ENCODE results near the gene FGF10. TPM values are rescaled to one million over a fixed set of nuclear protein-coding genes. Genes with fewer than 3 reads are reported as not detected.

Gene FGF10
- total RNA-seq, 1 experiment from 2014 or later, result not detected

- Histone ChIP-seq H3K9me3 (ENCODE audit: low read depth, low read length, poor library complexity, severe bottlenecking) (no peaks in the 10 kb centered on the region), H3K4me1 (ENCODE audit: insufficient read depth, low read length, poor library complexity, severe bottlenecking) (no peaks in the 10 kb centered on the region), H3K36me3 (ENCODE audit: insufficient read depth, low read length, poor library complexity, severe bottlenecking) (no peaks in the 10 kb centered on the region), H3K27me3 (replicated peaks; ENCODE audit: insufficient read depth, low read depth, low read length, poor library complexity) (no peaks in the 10 kb centered on the region), H3K27ac (ENCODE audit: low read depth, low read length, poor library complexity, severe bottlenecking) (no peak overlapping the region), H3K4me3 (ENCODE audit: low read depth, low read length, poor library complexity, severe bottlenecking) (no peak overlapping the region)
- CTCF ChIA-PET, result no interaction called here
- peak; percentile 6 for DNase-seq (ENCODE audit: low spot score)
- POLR2A ChIA-PET (ENCODE audit: low non-redundant PET), result no interaction called here
- BruUV-seq (replicated peaks), result no TSS peak
- intact Hi-C loops (cut with micrococcal nuclease; ENCODE audit: unreplicated experiment), result no loop called here
- TF ChIP-seq CTCF (conservative IDR thresholded peaks at IDR 0.05; ENCODE audit: low read depth, low read length) (no peak), EZH2 (IDR thresholded peaks at IDR 0.05; ENCODE audit: borderline replicate concordance, low read depth, low read length, poor library complexity, severe bottlenecking) (no peak)
Measured at GRCh38 chr5:44257653-44258365, 131.4 kb downstream of the FGF10 start.

- H3K36me3 ChIP-seq (ENCODE audit: insufficient read depth, low read length, poor library complexity, severe bottlenecking), result no peaks in the 10 kb centered on the region
- no peak for DNase-seq (ENCODE audit: low spot score)
- H3K4me3 ChIP-seq (ENCODE audit: low read depth, low read length, poor library complexity, severe bottlenecking), result no peak overlapping the region
- POLR2A ChIA-PET (ENCODE audit: low non-redundant PET), result no interaction called here
- CTCF ChIA-PET, result no interaction called here
- H3K4me1 ChIP-seq (ENCODE audit: insufficient read depth, low read length, poor library complexity, severe bottlenecking), result no peaks in the 10 kb centered on the region
- TF ChIP-seq CTCF (conservative IDR thresholded peaks at IDR 0.05; ENCODE audit: low read depth, low read length) (no peak), EZH2 (IDR thresholded peaks at IDR 0.05; ENCODE audit: borderline replicate concordance, low read depth, low read length, poor library complexity, severe bottlenecking) (no peak)
- H3K9me3 ChIP-seq (ENCODE audit: low read depth, low read length, poor library complexity, severe bottlenecking), result no peaks in the 10 kb centered on the region
- BruUV-seq (replicated peaks), result no TSS peak
- H3K27me3 ChIP-seq (replicated peaks; ENCODE audit: insufficient read depth, low read depth, low read length, poor library complexity), result no peaks in the 10 kb centered on the region
- H3K27ac ChIP-seq (ENCODE audit: low read depth, low read length, poor library complexity, severe bottlenecking), result no peak overlapping the region
- intact Hi-C loops (cut with micrococcal nuclease; ENCODE audit: unreplicated experiment), result no loop called here
Measured at GRCh38 chr5:44257221-44257620, 132.0 kb downstream of the FGF10 start.

Measured in A673 (cell line).